HEK293 (cell line): ENCODE results near the gene OR2AT4.

Experiments
- YY1 ChIP-seq: fragments of 450-650 bp; formaldehyde crosslinking; IDR thresholded peaks from 2 replicates; pipeline ENCODE4 v1.5.1; 2018; ENCODE audit warnings: missing biosample characterization, missing genetic modification characterization
- ZNF24 ChIP-seq: fragments of 450-650 bp; formaldehyde crosslinking; IDR thresholded peaks from 2 replicates; pipeline ENCODE4 v1.5.1; 2016; ENCODE audit warnings: missing biosample characterization, missing genetic modification characterization
- ZNF292 ChIP-seq: fragments of 450-650 bp; formaldehyde crosslinking; IDR thresholded peaks from 2 replicates; pipeline ENCODE4 v1.5.1; 2016; ENCODE audit warnings: low read depth, missing biosample characterization, missing genetic modification characterization, borderline replicate concordance
- ZNF560 ChIP-seq: fragments of 450-650 bp; formaldehyde crosslinking; IDR thresholded peaks from 2 replicates; pipeline ENCODE4 v1.5.1; 2017; ENCODE audit warnings: missing biosample characterization, missing genetic modification characterization, borderline replicate concordance
- TF ChIP-seq, protein P1 (sequence below): fragments of 450-650 bp; formaldehyde crosslinking; conservative IDR thresholded peaks from 2 replicates; pipeline ENCODE4 v1.5.1; 2016; ENCODE audit warnings: low read depth, missing biosample characterization, missing genetic modification characterization
- TF ChIP-seq, protein P2 (sequence below): IDR thresholded peaks from 2 replicates; pipeline ENCODE4 v1.6.1; 2011; ENCODE audit warnings: mild to moderate bottlenecking, low read depth, low read length, borderline replicate concordance

DNA sequence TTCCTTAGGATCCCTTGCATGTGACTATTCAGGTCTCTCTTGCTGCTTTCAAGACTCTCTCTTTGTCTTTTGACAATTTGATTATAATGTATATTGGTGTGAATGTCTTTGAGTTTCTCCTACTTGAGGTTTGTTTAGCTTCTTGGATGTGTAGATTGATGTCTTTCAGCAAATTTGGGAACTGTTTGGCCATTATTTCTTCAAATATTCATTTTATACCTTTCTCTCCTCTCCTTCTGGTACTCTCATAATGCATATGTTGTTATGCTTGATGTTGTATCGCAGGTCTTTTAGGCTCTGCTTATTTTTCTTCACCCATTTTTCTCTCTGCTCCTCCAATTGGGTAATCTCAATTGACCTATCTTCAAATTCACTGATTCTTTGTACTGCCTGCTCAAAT lies 44.2 kb downstream of the OR2AT4 start:
- TF ChIP-seq ZNF24 (no peak), ZNF560 (tag by site-specific recombination) (no peak), YY1 (tag by site-specific recombination) (no peak), ZNF292 (tag by site-specific recombination) (no peak)
- TF ChIP-seq, protein P1, sequence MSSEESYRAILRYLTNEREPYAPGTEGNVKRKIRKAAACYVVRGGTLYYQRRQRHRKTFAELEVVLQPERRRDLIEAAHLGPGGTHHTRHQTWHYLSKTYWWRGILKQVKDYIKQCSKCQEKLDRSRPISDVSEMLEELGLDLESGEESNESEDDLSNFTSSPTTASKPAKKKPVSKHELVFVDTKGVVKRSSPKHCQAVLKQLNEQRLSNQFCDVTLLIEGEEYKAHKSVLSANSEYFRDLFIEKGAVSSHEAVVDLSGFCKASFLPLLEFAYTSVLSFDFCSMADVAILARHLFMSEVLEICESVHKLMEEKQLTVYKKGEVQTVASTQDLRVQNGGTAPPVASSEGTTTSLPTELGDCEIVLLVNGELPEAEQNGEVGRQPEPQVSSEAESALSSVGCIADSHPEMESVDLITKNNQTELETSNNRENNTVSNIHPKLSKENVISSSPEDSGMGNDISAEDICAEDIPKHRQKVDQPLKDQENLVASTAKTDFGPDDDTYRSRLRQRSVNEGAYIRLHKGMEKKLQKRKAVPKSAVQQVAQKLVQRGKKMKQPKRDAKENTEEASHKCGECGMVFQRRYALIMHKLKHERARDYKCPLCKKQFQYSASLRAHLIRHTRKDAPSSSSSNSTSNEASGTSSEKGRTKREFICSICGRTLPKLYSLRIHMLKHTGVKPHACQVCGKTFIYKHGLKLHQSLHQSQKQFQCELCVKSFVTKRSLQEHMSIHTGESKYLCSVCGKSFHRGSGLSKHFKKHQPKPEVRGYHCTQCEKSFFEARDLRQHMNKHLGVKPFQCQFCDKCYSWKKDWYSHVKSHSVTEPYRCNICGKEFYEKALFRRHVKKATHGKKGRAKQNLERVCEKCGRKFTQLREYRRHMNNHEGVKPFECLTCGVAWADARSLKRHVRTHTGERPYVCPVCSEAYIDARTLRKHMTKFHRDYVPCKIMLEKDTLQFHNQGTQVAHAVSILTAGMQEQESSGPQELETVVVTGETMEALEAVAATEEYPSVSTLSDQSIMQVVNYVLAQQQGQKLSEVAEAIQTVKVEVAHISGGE (tag by site-specific recombination) = no peak
- TF ChIP-seq, protein P2, sequence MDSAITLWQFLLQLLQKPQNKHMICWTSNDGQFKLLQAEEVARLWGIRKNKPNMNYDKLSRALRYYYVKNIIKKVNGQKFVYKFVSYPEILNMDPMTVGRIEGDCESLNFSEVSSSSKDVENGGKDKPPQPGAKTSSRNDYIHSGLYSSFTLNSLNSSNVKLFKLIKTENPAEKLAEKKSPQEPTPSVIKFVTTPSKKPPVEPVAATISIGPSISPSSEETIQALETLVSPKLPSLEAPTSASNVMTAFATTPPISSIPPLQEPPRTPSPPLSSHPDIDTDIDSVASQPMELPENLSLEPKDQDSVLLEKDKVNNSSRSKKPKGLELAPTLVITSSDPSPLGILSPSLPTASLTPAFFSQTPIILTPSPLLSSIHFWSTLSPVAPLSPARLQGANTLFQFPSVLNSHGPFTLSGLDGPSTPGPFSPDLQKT = no peak
